Fibroblast of lung (primary cell): ENCODE measurements around the gene SPON2. TPM values are rescaled to one million over a fixed set of nuclear protein-coding genes. Genes with fewer than 3 reads are reported as not detected.

Source experiments
- DNase-seq, 2 donors: peaks; one replicate each; pipeline versions ENCODE4 v3.0.0 to v3.0.0-alpha.2; 2010; ENCODE audit warnings: low read depth in 2 of 2
- H2AFZ ChIP-seq: 2 replicates; pipeline ENCODE4 v1.5.1; 2012; ENCODE audit warnings: low read length, control low read depth, inconsistent platforms
- H3K27ac ChIP-seq: 2 replicates; pipeline ENCODE4 v1.5.1; 2011; ENCODE audit warnings: low read length, control low read depth; ENCODE audit not compliant: insufficient read depth
- H3K27me3 ChIP-seq: 2 replicates; pipeline ENCODE4 v1.5.1; 2011; ENCODE audit warnings: mild to moderate bottlenecking, low read length; ENCODE audit not compliant: control insufficient read depth, insufficient read depth
- H3K36me3 ChIP-seq: 2 replicates; pipeline ENCODE4 v1.5.1; 2011; ENCODE audit warnings: low read length; ENCODE audit not compliant: control insufficient read depth, insufficient read depth
- H3K4me1 ChIP-seq: 2 replicates; pipeline ENCODE4 v1.5.1; 2011; ENCODE audit warnings: low read length; ENCODE audit not compliant: control insufficient read depth, insufficient read depth; ENCODE audit errors: extremely low read depth
- H3K4me2 ChIP-seq: 2 replicates; pipeline ENCODE4 v1.5.1; 2011; ENCODE audit warnings: low read length, control low read depth; ENCODE audit not compliant: insufficient read depth; ENCODE audit errors: extremely low read depth
- H3K4me3 ChIP-seq, 4 experiments: fragments of 200-600 bp in 1 of 4; sonication (generic) in 1 of 4; replicated peaks in 1 of 4; 2 replicates each; pipeline ENCODE4 v1.5.1; 2011 to 2016; ENCODE audit warnings: low read length in 4 of 4, low read depth in 3 of 4, mild to moderate bottlenecking in 3 of 4, control low read depth in 2 of 4, inconsistent platforms in 1 of 4, mixed read lengths in 1 of 4; ENCODE audit not compliant: insufficient read depth in 1 of 4; ENCODE audit errors: control extremely low read depth in 1 of 4
- H3K79me2 ChIP-seq: 2 replicates; pipeline ENCODE4 v1.5.1; 2012; ENCODE audit warnings: mild to moderate bottlenecking, low read length, inconsistent platforms; ENCODE audit not compliant: control insufficient read depth, insufficient read depth
- H3K9ac ChIP-seq: 2 replicates; pipeline ENCODE4 v1.5.1; 2011; ENCODE audit warnings: mild to moderate bottlenecking, low read length, control low read depth; ENCODE audit not compliant: insufficient read depth
- H3K9me3 ChIP-seq: 2 replicates; pipeline ENCODE4 v1.5.1; 2012; ENCODE audit warnings: low read depth, low read length; ENCODE audit not compliant: control insufficient read depth, insufficient read depth
- H4K20me1 ChIP-seq: 2 replicates; pipeline ENCODE4 v1.5.1; 2011; ENCODE audit warnings: low read length; ENCODE audit not compliant: control insufficient read depth, insufficient read depth; ENCODE audit errors: extremely low read depth
- EZH2 ChIP-seq: IDR thresholded peaks from 2 replicates; pipeline ENCODE4 v1.5.1; 2012; ENCODE audit warnings: low read length, control low read depth, mild to moderate bottlenecking; ENCODE audit errors: missing control alignments
- polyA plus RNA-seq, 2 donors: library from polyadenylated mRNA; depleted of rRNA in 1 of 2; stranded (reverse) in 1 of 2; unstranded in 1 of 2; fragments of >200 nt; gene quantifications; 2 replicates each; pipeline ENCODE4 v1.2.1, GENCODE V29; 2011 to 2012; ENCODE audit warnings: missing spikeins in 1 of 2
- total RNA-seq: library from RNA; depleted of rRNA; stranded (reverse); fragments of >200 nt; gene quantifications from 2 replicates; pipeline ENCODE4 v1.2.1, GENCODE V29; 2014
- TF ChIP-seq, protein P1 (sequence below), 2 donors: IDR thresholded peaks in 1 of 2; conservative IDR thresholded peaks in 1 of 2; 1 replicate in 1 of 2; 2 replicates in 1 of 2; pipeline ENCODE4 v1.5.1; 2011 to 2012; ENCODE audit warnings: low read length in 2 of 2, control low read depth in 1 of 2, inconsistent platforms in 1 of 2, low read depth in 1 of 2, mild to moderate bottlenecking in 1 of 2

Gene SPON2
- total and polyA plus RNA-seq, 2 donors (not counting 1 experiment from before 2014, with no cell fraction given) = 179 to 367 TPM

DNA sequence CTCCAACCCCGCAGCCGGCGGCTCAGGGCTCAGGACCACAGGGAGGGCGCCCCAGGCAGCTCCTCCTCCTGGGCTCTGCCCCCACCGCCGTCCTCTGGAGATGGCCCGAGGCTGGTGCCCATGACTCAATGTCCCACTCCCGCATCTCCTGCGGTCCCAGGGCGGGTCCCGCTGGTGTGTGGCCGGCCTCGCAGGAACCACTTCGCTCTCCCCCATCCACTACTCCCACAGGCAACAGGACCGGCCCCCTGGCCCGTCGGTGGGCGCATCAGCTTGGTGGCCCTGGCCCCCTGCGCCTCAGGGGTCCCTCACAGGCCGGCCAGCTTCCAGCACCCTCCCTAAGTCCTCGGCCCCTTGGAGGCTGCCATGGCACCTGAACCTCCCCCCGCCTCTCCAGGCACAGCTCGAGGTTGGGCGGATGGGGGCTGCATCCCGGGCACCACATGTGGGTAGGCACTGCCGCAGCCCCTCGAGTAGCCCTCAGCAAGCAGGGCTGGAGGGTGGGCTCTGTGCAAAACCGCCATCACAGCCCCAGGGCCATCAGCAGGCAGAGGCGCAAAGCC, 22.8 kb upstream of the SPON2 start:
- H3K4me2 ChIP-seq = no peak overlapping the region
- H2AFZ ChIP-seq = no peak overlapping the region
- H3K36me3 ChIP-seq = peaks cover 9% of the 10 kb centered on the region
- H3K4me3 ChIP-seq = peak overlapping the region in 1 of 4 experiments; percentile 54
- H3K79me2 ChIP-seq = peaks cover 21% of the 10 kb centered on the region
- peaks cover 34% of the 10 kb centered on the region for H3K4me1 ChIP-seq
- TF ChIP-seq, protein P1, sequence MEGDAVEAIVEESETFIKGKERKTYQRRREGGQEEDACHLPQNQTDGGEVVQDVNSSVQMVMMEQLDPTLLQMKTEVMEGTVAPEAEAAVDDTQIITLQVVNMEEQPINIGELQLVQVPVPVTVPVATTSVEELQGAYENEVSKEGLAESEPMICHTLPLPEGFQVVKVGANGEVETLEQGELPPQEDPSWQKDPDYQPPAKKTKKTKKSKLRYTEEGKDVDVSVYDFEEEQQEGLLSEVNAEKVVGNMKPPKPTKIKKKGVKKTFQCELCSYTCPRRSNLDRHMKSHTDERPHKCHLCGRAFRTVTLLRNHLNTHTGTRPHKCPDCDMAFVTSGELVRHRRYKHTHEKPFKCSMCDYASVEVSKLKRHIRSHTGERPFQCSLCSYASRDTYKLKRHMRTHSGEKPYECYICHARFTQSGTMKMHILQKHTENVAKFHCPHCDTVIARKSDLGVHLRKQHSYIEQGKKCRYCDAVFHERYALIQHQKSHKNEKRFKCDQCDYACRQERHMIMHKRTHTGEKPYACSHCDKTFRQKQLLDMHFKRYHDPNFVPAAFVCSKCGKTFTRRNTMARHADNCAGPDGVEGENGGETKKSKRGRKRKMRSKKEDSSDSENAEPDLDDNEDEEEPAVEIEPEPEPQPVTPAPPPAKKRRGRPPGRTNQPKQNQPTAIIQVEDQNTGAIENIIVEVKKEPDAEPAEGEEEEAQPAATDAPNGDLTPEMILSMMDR (conservative IDR thresholded peaks at IDR 0.05 in 1 of 2, IDR thresholded peaks at IDR 0.05 in 1 of 2; ENCODE audit: low read depth in 1 of 2, low read length in 2 of 2) = no peak
- no peak for TF ChIP-seq EZH2
- peak overlapping the region; percentile 81 for H3K27ac ChIP-seq
- H3K9me3 ChIP-seq = no peaks in the 10 kb centered on the region
- DNase-seq = no peak
- H3K9ac ChIP-seq = peak overlapping the region; percentile 33
- H3K27me3 ChIP-seq = no peaks in the 10 kb centered on the region
- no peaks in the 10 kb centered on the region for H4K20me1 ChIP-seq

DNA sequence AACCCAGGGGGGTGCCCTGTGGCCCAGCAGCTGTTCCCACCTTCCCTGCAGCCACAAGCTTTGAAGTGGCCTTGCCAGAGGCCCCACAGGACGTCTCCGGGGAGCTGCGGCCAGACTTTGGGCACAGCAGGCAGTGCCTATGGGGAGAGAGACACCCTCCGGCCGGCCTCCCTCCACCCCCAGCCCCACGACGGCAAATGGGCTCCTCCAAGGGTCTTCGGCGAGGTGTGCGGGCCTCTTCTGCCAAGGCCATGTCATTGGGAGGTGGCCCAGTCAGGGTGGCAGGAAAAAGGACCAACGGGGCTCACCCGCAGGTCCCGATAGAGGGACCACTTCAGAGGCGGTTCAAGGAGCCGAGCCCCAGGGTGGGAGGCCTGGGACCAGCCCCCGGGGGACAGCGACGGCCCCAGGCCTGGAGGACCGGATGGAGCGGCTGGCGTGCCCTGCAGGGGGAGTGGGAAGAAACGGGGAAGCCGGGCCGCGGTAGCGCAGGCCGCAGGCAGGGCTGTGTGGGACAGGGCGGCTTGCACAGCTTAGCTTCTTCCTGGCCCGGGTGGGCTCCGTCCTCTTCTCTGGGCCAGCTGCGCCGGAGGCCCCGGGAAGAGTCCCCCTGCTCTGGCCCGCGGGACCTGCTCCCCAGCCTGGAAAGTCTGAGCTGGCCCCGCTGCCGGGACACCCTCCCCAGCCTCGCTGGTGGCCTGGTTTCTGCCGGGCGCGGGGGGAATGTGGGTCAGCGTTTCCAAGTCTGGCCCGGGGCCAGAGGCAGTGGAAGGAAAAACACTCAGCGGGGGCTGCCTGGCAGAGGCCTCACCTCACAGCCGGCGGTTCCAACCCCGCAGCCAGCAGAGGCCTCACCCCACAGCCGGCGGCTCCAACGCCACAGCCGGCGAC, 21.9 kb upstream of the SPON2 start:
- peaks cover 12% of the 10 kb centered on the region for H3K79me2 ChIP-seq
- DNase-seq = peak in 1 of 2 donors; percentile 68
- TF ChIP-seq, protein P1 (conservative IDR thresholded peaks at IDR 0.05 in 1 of 2, IDR thresholded peaks at IDR 0.05 in 1 of 2; ENCODE audit: low read depth in 1 of 2, low read length in 2 of 2) = peak in 1 of 2 donors; percentile 6
- TF ChIP-seq EZH2 = no peak
- H3K4me3 ChIP-seq = peak overlapping the region in 3 of 4 experiments; percentile 37 to 54 (median 40)
- no peaks in the 10 kb centered on the region for H4K20me1 ChIP-seq
- peaks cover 9% of the 10 kb centered on the region for H3K36me3 ChIP-seq
- H2AFZ ChIP-seq = no peak overlapping the region
- H3K4me2 ChIP-seq = peak overlapping the region; percentile 70
- H3K4me1 ChIP-seq = peaks cover 28% of the 10 kb centered on the region
- H3K9me3 ChIP-seq = no peaks in the 10 kb centered on the region
- H3K27me3 ChIP-seq = no peaks in the 10 kb centered on the region
- H3K27ac ChIP-seq = peak overlapping the region; percentile 81
- peak overlapping the region; percentile 62 for H3K9ac ChIP-seq
